ENCODE results near the gene CDK12. TPM values are rescaled to one million over a fixed set of nuclear protein-coding genes. Genes with fewer than 3 reads are reported as not detected.

The CDK12 gene
- total RNA-seq, 1 experiment from 2014 or later = 43.5 TPM

GRCh38 chr17:39581071-39581758 is 119.9 kb downstream of the CDK12 start:
- DNase-seq (ENCODE audit: low read depth) = no peak

GRCh38 chr17:39581759-39582085 is 120.4 kb downstream of the CDK12 start:
- DNase-seq (ENCODE audit: low read depth) = no peak

GRCh38 chr17:39582658-39583057 is 121.4 kb downstream of the CDK12 start:
- DNase-seq (ENCODE audit: low read depth) = no peak

Small RNAs within 50 kb of the gene (small RNA-seq; reads per million reads assigned to genes)
- not detected for gene RNU6-233P

Other genes starting within 250 kb of the CDK12 start
- gene STAC2, start 235.5 kb upstream of the CDK12 start, total RNA-seq (2014; rRNA removed; shearing (Covaris generic)) = not detected in 2 replicates
- 5.5 and 8.0 TPM in 2 replicates for gene FBXL20, start 59.9 kb upstream of the CDK12 start, total RNA-seq (2014; rRNA removed; shearing (Covaris generic))
- gene MED1, start 10.2 kb upstream of the CDK12 start, total RNA-seq (2014; rRNA removed; shearing (Covaris generic)) = 23.0 and 24.5 TPM in 2 replicates
- gene NEUROD2, start 146.4 kb downstream of the CDK12 start, total RNA-seq (2014; rRNA removed; shearing (Covaris generic)) = not detected in 2 replicates
- gene PPP1R1B, start 165.5 kb downstream of the CDK12 start, total RNA-seq (2014; rRNA removed; shearing (Covaris generic)) = 0.30 TPM in 1 of 2 replicates, not detected in the other
- gene STARD3, start 175.7 kb downstream of the CDK12 start, total RNA-seq (2014; rRNA removed; shearing (Covaris generic)) = 37.5 and 71.5 TPM in 2 replicates
- 1.00 TPM in 1 of 2 replicates, not detected in the other for gene TCAP, start 203.9 kb downstream of the CDK12 start, total RNA-seq (2014; rRNA removed; shearing (Covaris generic))
- gene PNMT, start 207.0 kb downstream of the CDK12 start, total RNA-seq (2014; rRNA removed; shearing (Covaris generic)) = not detected in 2 replicates
- gene PGAP3, start 226.6 kb downstream of the CDK12 start, total RNA-seq (2014; rRNA removed; shearing (Covaris generic)) = 4.3 and 6.2 TPM in 2 replicates
- 17.1 and 17.8 TPM in 2 replicates for gene ERBB2, start 238.6 kb downstream of the CDK12 start, total RNA-seq (2014; rRNA removed; shearing (Covaris generic))

All from HT1080 (cell line).